SK-N-SH treated with all-trans-retinoic acid at 6 μM for 48 hours (cell line): ENCODE measurements around the gene PNPO.

Source experiments
- ARNTL ChIP-seq: fragments of 450-650 bp; formaldehyde crosslinking; IDR thresholded peaks from 2 replicates; pipeline ENCODE4 v1.5.0; 2020; ENCODE audit warnings: low read depth, mild to moderate bottlenecking, moderate library complexity, borderline replicate concordance
- BACH2 ChIP-seq: fragments of 250-450 bp; sonication (Bioruptor Pico); IDR thresholded peaks from 2 replicates; pipeline ENCODE4 v1.9.0; 2021; ENCODE audit warnings: mild to moderate bottlenecking, borderline replicate concordance
- ESRRG ChIP-seq: fragments of 250-450 bp; sonication (Bioruptor Pico); IDR thresholded peaks from 2 replicates; pipeline ENCODE4 v1.6.1; 2021; ENCODE audit warnings: mild to moderate bottlenecking
- GLIS3 ChIP-seq: fragments of 250-450 bp; sonication (Bioruptor Pico); IDR thresholded peaks from 2 replicates; pipeline ENCODE4 v1.5.0; 2020; ENCODE audit warnings: mild to moderate bottlenecking, moderate library complexity
- OSR1 ChIP-seq: fragments of 250-450 bp; sonication (Bioruptor Pico); IDR thresholded peaks from 2 replicates; pipeline ENCODE4 v1.8.0; 2022; ENCODE audit warnings: moderate library complexity, mild to moderate bottlenecking, inconsistent platforms
- PPARA ChIP-seq: fragments of 250-450 bp; sonication (Bioruptor Pico); IDR thresholded peaks from 2 replicates; pipeline ENCODE4 v1.5.0; 2020; ENCODE audit warnings: mild to moderate bottlenecking, borderline replicate concordance
- TCF4 ChIP-seq: fragments of 250-450 bp; sonication (Bioruptor Pico); IDR thresholded peaks from 2 replicates; pipeline ENCODE4 v1.8.0; 2021; ENCODE audit warnings: mild to moderate bottlenecking, moderate library complexity, borderline replicate concordance
- TOX ChIP-seq: fragments of 250-450 bp; sonication (Bioruptor Pico); IDR thresholded peaks from 2 replicates; pipeline ENCODE4 v1.8.0; 2021; ENCODE audit warnings: mild to moderate bottlenecking, moderate library complexity, borderline replicate concordance
- ZC3H10 ChIP-seq: fragments of 250-450 bp; sonication (Bioruptor Pico); IDR thresholded peaks from 2 replicates; pipeline ENCODE4 v1.5.1; 2021; ENCODE audit warnings: mild to moderate bottlenecking, moderate library complexity
- ZFP30 ChIP-seq: fragments of 450-650 bp; formaldehyde crosslinking; IDR thresholded peaks from 2 replicates; pipeline ENCODE4 v1.5.0; 2022; ENCODE audit warnings: mild to moderate bottlenecking, moderate library complexity
- ZNF70 ChIP-seq: fragments of 450-650 bp; formaldehyde crosslinking; IDR thresholded peaks from 2 replicates; pipeline ENCODE4 v1.5.0; 2020; ENCODE audit warnings: mild to moderate bottlenecking, moderate library complexity
- TF ChIP-seq, protein P1 (sequence below): fragments of 250-450 bp; sonication (Bioruptor Pico); IDR thresholded peaks from 2 replicates; pipeline ENCODE4 v1.5.1; 2020; ENCODE audit warnings: low read depth, mild to moderate bottlenecking, moderate library complexity

DNA sequence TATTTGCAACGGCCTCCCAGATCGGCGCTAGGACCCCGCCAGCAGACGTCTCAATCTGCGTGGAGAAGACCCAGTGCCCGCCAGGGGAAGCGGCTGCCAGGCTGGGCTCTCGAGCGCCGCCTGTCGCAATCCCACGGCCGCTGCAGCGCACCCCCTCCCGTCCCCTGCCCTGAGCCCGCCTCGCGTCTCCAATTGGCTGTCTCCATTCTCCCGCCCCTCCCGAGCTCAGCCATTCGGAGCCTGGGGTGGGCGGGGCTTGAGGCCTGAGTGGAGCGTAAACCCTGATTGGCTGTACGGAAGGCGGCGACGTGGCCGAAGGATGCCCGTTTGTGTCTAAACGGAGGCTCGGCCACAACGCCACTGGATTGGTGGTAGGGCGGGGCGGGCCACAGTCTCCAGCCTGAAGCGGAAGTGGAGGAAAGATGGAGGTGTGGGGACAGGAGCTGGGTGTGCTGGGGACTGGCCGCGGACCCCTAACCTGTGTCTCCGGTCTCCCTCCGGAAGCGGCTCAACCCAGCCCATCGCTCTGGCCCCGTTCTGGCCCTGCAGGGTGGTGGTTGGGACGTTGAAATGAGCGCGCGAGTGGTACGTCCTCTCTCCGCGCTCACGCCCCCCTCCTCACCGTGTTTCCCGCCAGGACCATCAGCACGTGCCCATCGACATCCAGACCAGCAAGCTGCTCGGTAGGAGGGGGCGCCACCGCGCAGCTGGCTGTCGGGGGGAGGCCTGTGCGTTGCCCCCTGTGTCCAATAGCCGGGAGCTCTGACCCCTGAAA is 29.5 kb downstream of the PNPO start, which contains the start of gene CDK5RAP3:
- TF ChIP-seq OSR1 (CRISPR knock-in tag), result no peak
- TF ChIP-seq ARNTL (CRISPR knock-in tag), result no peak
- no peak for TF ChIP-seq ZC3H10 (CRISPR knock-in tag)
- peak; percentile 19; the same call in 1 of the 2 replicates for TF ChIP-seq TCF4 (CRISPR knock-in tag)
- no peak for TF ChIP-seq ZNF70
- TF ChIP-seq BACH2 (CRISPR knock-in tag), result peak; percentile 68; the same call in 1 of the 2 replicates
- TF ChIP-seq GLIS3 (CRISPR knock-in tag), result 0 out of 2 replicates have a peak, but pooled peaks have one; percentile 70
- no peak for TF ChIP-seq ZFP30 (CRISPR knock-in tag)
- no peak for TF ChIP-seq ESRRG (CRISPR knock-in tag)
- TF ChIP-seq TOX, result no peak
- TF ChIP-seq, protein P1, sequence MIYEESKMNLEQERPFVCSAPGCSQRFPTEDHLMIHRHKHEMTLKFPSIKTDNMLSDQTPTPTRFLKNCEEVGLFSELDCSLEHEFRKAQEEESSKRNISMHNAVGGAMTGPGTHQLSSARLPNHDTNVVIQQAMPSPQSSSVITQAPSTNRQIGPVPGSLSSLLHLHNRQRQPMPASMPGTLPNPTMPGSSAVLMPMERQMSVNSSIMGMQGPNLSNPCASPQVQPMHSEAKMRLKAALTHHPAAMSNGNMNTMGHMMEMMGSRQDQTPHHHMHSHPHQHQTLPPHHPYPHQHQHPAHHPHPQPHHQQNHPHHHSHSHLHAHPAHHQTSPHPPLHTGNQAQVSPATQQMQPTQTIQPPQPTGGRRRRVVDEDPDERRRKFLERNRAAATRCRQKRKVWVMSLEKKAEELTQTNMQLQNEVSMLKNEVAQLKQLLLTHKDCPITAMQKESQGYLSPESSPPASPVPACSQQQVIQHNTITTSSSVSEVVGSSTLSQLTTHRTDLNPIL (CRISPR knock-in tag), result no peak
- no peak for TF ChIP-seq PPARA (CRISPR knock-in tag)
